NT2/D1 (cell line): ENCODE measurements around the gene REG3G.

Experiments
- DNase-seq: peaks from one replicate; pipeline ENCODE4 v3.0.0-alpha.2; 2011; ENCODE audit warnings: low read depth, low spot score
- H3K27me3 ChIP-seq: 2 replicates; pipeline ENCODE4 v1.6.0; 2011; ENCODE audit warnings: mild to moderate bottlenecking; ENCODE audit not compliant: insufficient read length, insufficient read depth
- H3K36me3 ChIP-seq: 2 replicates; pipeline ENCODE4 v1.6.1; 2011; ENCODE audit warnings: mild to moderate bottlenecking, low read length, mixed read lengths; ENCODE audit not compliant: insufficient read depth, insufficient read length
- H3K4me1 ChIP-seq: 2 replicates; pipeline ENCODE4 v1.5.1; 2011; ENCODE audit not compliant: insufficient read depth, insufficient read length
- H3K4me3 ChIP-seq: 2 replicates; pipeline ENCODE4 v1.5.1; 2011; ENCODE audit warnings: low read depth; ENCODE audit not compliant: insufficient read length
- H3K9ac ChIP-seq: 2 replicates; pipeline ENCODE4 v1.6.0; 2011; ENCODE audit warnings: low read depth; ENCODE audit not compliant: insufficient read length
- H3K9me3 ChIP-seq: 2 replicates; pipeline ENCODE4 v1.5.1; 2011; ENCODE audit warnings: mild to moderate bottlenecking, low read length; ENCODE audit not compliant: insufficient read depth
- SUZ12 ChIP-seq: IDR thresholded peaks from 2 replicates; pipeline ENCODE4 v1.6.1; 2011; ENCODE audit not compliant: insufficient read length, insufficient read depth; ENCODE audit errors: extremely low read depth
- YY1 ChIP-seq: IDR thresholded peaks from 2 replicates; pipeline ENCODE4 v1.6.1; 2011; ENCODE audit not compliant: insufficient read length, insufficient read depth
- ZNF274 ChIP-seq: IDR thresholded peaks from 2 replicates; pipeline ENCODE4 v1.6.1; 2011; ENCODE audit warnings: mild to moderate bottlenecking, low read depth, low read length

REG3G gene

DNA sequence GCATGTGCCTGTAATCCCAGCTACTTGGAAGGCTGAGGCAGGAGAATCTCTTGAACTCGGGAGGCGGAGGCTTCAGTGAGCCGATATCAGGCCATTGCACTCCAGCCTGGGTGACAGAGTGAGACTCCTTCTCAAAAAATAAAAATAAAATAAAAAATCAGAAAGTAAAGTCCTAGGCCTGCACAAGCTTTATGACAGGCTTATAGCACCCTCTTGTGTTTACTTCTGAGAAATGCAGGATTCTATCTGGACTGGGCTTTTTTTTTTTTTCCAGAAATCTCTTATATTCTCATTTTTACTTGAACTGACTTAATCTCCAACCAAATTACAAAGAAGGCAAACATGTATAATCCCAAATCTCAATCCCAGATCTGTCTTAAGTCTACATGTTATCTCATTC lies 26.1 kb upstream of the REG3G start:
- H3K4me1 ChIP-seq: no peaks in the 10 kb centered on the region
- DNase-seq: no peak
- no peaks in the 10 kb centered on the region for H3K36me3 ChIP-seq
- no peak overlapping the region for H3K4me3 ChIP-seq
- peaks cover 6% of the 10 kb centered on the region for H3K27me3 ChIP-seq
- TF ChIP-seq SUZ12 (no peak), ZNF274 (no peak), YY1 (no peak)
- no peak overlapping the region for H3K9ac ChIP-seq
- H3K9me3 ChIP-seq: no peaks in the 10 kb centered on the region

DNA sequence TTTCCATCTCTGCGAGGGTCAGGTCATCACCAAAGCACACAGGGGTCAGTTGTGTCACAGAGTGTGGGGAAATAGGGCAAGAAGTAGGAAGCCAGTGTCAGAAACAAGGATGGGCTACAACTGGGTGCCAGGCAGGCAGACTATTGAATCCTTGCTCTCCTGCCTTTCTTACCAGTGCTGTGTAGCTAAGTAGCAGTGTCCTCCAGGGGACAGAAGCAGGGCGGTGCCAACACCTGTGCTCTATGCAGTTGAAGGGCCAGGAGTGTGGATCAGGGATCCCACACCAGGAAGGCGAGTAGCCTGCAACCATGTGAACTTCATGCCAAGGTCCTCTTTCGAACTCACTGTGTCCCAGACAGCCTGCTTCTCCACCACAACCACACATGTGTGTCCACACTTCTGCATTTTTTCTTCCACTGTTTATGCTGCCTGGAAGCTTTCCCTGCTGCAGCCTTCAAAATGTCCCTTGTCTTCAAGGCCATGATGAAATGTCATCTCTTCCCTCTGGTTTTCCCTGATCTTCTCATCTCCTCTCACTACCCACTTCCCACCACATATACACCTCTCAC lies 25.4 kb upstream of the REG3G start:
- TF ChIP-seq SUZ12 (no peak), ZNF274 (no peak), YY1 (no peak)
- H3K4me3 ChIP-seq: no peak overlapping the region
- H3K9ac ChIP-seq: no peak overlapping the region
- no peaks in the 10 kb centered on the region for H3K27me3 ChIP-seq
- no peaks in the 10 kb centered on the region for H3K9me3 ChIP-seq
- DNase-seq: no peak
- no peaks in the 10 kb centered on the region for H3K4me1 ChIP-seq
- H3K36me3 ChIP-seq: no peaks in the 10 kb centered on the region

DNA sequence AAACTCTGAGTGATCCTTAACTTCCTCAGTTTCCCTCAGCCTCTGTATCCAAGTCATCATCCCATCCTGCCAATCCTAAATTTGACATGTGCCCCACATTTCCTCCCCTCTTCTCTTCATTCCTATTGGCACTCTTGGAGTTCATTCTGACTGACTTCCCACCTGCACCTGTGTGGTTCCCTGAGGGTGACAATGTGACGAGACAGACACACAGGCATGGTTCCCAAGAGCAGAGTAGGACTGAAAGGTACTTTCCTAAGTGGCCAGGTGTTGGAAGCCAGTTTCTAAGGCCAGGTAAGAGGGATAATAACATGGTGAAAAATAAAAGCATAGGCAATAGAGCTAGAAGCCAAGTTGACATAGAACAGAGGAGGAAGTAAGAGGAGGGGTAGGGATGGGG lies 24.2 kb upstream of the REG3G start:
- Histone ChIP-seq H3K36me3 (no peaks in the 10 kb centered on the region), H3K4me3 (no peak overlapping the region), H3K27me3 (no peaks in the 10 kb centered on the region), H3K9me3 (no peaks in the 10 kb centered on the region), H3K9ac (no peak overlapping the region), H3K4me1 (no peaks in the 10 kb centered on the region)
- TF ChIP-seq SUZ12: no peak
- no peak for TF ChIP-seq ZNF274
- TF ChIP-seq YY1: no peak
- DNase-seq: no peak

DNA sequence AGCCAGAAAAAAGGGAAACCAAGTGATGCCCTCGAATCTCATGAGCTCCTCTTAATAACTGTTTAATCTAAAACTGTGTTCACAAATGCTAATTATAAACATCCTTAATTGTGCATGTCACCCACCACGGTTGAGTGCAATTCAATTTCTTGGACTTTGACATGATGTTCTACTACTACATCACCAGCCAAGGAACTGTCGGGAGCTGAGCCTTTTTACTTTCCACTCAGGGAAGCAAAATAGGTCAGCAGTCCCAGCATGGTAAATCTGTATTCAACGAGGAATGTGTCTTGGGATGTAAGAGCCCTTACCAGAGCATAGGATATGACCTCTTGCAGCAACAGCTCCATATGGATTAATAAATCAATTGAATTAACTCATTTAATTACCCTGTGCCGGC lies 20.8 kb upstream of the REG3G start:
- H3K27me3 ChIP-seq: no peaks in the 10 kb centered on the region
- H3K4me3 ChIP-seq: no peak overlapping the region
- H3K36me3 ChIP-seq: no peaks in the 10 kb centered on the region
- TF ChIP-seq ZNF274: no peak
- TF ChIP-seq SUZ12: no peak
- TF ChIP-seq YY1: no peak
- no peak overlapping the region for H3K9ac ChIP-seq
- H3K4me1 ChIP-seq: no peaks in the 10 kb centered on the region
- no peak for DNase-seq
- no peaks in the 10 kb centered on the region for H3K9me3 ChIP-seq

DNA sequence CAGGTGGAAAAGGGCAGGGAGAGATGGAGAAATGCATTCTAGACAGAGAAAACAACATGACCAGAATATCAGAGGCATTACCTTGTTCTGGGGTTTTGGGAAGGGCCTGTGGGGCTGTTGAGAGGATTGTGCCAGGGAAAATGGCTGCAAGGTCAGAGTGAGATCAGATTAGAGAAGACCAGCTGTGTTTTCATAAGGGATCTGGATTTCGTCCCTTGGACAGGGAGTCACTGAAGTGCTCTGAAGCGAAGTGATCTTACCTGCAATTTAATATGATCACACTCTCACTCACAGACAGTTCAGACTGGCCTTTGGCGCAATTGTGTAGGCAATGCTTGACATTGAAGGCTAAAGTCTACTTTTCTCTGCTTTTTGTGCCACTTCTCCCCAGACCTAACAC lies 20.3 kb upstream of the REG3G start:
- TF ChIP-seq ZNF274 (no peak), SUZ12 (no peak), YY1 (no peak)
- Histone ChIP-seq H3K4me1 (no peaks in the 10 kb centered on the region), H3K9me3 (no peaks in the 10 kb centered on the region), H3K4me3 (no peak overlapping the region), H3K36me3 (no peaks in the 10 kb centered on the region), H3K27me3 (no peaks in the 10 kb centered on the region), H3K9ac (no peak overlapping the region)
- DNase-seq: no peak

DNA sequence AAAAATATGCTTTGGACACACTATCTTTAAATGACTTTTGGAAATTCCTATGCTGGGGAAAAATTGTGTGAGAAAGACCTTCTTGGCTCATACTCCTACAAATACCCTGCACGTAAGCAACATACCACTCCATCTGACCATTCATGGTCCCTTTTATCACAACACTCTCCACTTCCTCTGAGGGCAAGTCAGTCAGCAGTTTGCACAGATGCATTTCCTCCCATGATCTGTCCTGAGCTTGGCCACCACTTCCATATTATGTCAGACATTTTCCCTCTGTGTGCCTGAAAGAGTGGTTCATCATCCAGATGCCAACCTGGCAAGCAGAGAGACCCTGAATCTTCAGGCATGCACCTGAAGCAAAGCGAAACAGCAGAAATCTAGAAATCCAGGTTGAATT lies 16.1 kb upstream of the REG3G start:
- H3K27me3 ChIP-seq: no peaks in the 10 kb centered on the region
- TF ChIP-seq YY1 (no peak), SUZ12 (no peak), ZNF274 (no peak)
- H3K4me1 ChIP-seq: no peaks in the 10 kb centered on the region
- DNase-seq: no peak
- H3K9ac ChIP-seq: no peak overlapping the region
- H3K36me3 ChIP-seq: no peaks in the 10 kb centered on the region
- H3K4me3 ChIP-seq: no peak overlapping the region
- H3K9me3 ChIP-seq: no peaks in the 10 kb centered on the region

DNA sequence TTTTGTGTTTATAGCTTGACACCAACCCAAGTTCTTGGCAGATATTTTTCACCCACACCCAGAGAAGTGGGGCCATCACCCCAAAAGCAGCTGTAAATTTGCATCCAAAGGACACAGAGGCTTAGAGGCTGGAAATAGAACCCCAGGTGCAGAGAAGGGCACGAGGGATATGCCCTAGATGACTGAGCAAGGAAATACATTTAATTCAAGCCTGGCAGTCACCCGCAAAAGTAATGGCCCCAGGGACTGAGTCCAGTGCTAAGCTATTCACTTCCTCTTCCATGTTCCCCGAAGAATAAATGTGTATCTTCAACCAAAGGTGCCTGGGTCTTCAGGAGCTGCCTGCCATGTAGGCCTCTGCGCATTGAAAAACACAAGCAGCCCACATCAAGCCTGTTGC lies 14.0 kb upstream of the REG3G start:
- H3K27me3 ChIP-seq: no peaks in the 10 kb centered on the region
- TF ChIP-seq ZNF274 (no peak), SUZ12 (no peak), YY1 (no peak)
- no peak for DNase-seq
- H3K36me3 ChIP-seq: no peaks in the 10 kb centered on the region
- no peaks in the 10 kb centered on the region for H3K4me1 ChIP-seq
- no peak overlapping the region for H3K9ac ChIP-seq
- H3K9me3 ChIP-seq: no peaks in the 10 kb centered on the region
- no peak overlapping the region for H3K4me3 ChIP-seq
